H1 (cell line): ENCODE data around the gene TBP. TPM values are rescaled to one million over a fixed set of nuclear protein-coding genes. Genes with fewer than 3 reads are reported as not detected.

ENCODE experiments used
- ASH2L ChIP-seq: fragments of 200-600, 300-600 bp; sonication (generic); IDR thresholded peaks from one replicate; pipeline ENCODE4 v1.7.1; 2017; ENCODE audit warnings: low read length
- ATF3 ChIP-seq: IDR thresholded peaks from 2 replicates; pipeline ENCODE4 v1.6.1; 2011; ENCODE audit warnings: low read depth, mild to moderate bottlenecking, low read length; ENCODE audit not compliant: insufficient read depth
- CBX5 ChIP-seq: fragments of 300-800, 300-1000 bp; sonication (generic); IDR thresholded peaks from 2 replicates; pipeline ENCODE4 v1.7.1; 2016; ENCODE audit warnings: antibody characterized with exemption, low read length, low read depth
- CREB1 ChIP-seq: IDR thresholded peaks from 2 replicates; pipeline ENCODE4 v1.6.1; 2012; ENCODE audit warnings: inconsistent platforms
- CTCF ChIP-seq, 3 experiments: IDR thresholded peaks; 1 replicate in 2 of 3; 2 replicates in 1 of 3; pipeline versions ENCODE4 v1.5.1 to v1.6.1; 2011; ENCODE audit warnings: low read length in 3 of 3, mild to moderate bottlenecking in 3 of 3, inconsistent platforms in 2 of 3, low read depth in 1 of 3, moderate library complexity in 1 of 3; ENCODE audit not compliant: insufficient read depth in 1 of 3; ENCODE audit errors: control extremely low read depth in 1 of 3
- FOSL1 ChIP-seq: IDR thresholded peaks from 2 replicates; pipeline ENCODE4 v1.6.1; 2011; ENCODE audit warnings: mild to moderate bottlenecking, low read depth, low read length, moderate library complexity; ENCODE audit not compliant: insufficient read depth
- GTF2F1 ChIP-seq: IDR thresholded peaks from 2 replicates; pipeline ENCODE4 v1.6.1; 2012; ENCODE audit warnings: low read depth, low read length, improper control_type of control experiment, borderline replicate concordance
- HDAC6 ChIP-seq: IDR thresholded peaks from one replicate; pipeline ENCODE4 v1.7.1; 2012; ENCODE audit warnings: low read depth, mild to moderate bottlenecking, inconsistent platforms, low read length, moderate library complexity
- JUN ChIP-seq: IDR thresholded peaks from 2 replicates; pipeline ENCODE4 v1.6.1; 2011; ENCODE audit warnings: low read depth, mild to moderate bottlenecking, improper control_type of control experiment, low read length
- KDM4A ChIP-seq: IDR thresholded peaks from one replicate; pipeline ENCODE4 v1.7.1; 2012; ENCODE audit warnings: low read depth, mild to moderate bottlenecking, moderate library complexity, low read length, inconsistent platforms; ENCODE audit not compliant: severe bottlenecking
- NANOG ChIP-seq: IDR thresholded peaks from 2 replicates; pipeline ENCODE4 v1.6.1; 2011; ENCODE audit warnings: low read length, low read depth, mild to moderate bottlenecking, inconsistent platforms; ENCODE audit not compliant: insufficient read depth, poor library complexity, severe bottlenecking
- POLR2AphosphoS5 ChIP-seq: IDR thresholded peaks from 2 replicates; pipeline ENCODE4 v1.6.1; 2011; ENCODE audit warnings: low read depth, low read length
- RBBP5 ChIP-seq: IDR thresholded peaks from 2 replicates; pipeline ENCODE4 v1.7.1; 2012; ENCODE audit warnings: low read depth, mild to moderate bottlenecking, inconsistent platforms, low read length, moderate library complexity, borderline replicate concordance
- RFX5 ChIP-seq: IDR thresholded peaks from 2 replicates; pipeline ENCODE4 v1.6.1; 2011; ENCODE audit warnings: low read depth, low read length, improper control_type of control experiment, borderline replicate concordance
- SAP30 ChIP-seq: fragments of 300-600 bp; sonication (generic); IDR thresholded peaks from 2 replicates; pipeline ENCODE4 v1.7.1; 2012; ENCODE audit warnings: low read length, moderate library complexity, mild to moderate bottlenecking, inconsistent platforms; ENCODE audit not compliant: insufficient read depth, insufficient replicate concordance
- SP2 ChIP-seq: IDR thresholded peaks from 2 replicates; pipeline ENCODE4 v1.6.1; 2012; ENCODE audit warnings: mild to moderate bottlenecking, low read length, inconsistent platforms
- SRF ChIP-seq: IDR thresholded peaks from 2 replicates; pipeline ENCODE4 v1.6.1; 2011; ENCODE audit warnings: mild to moderate bottlenecking, low read depth, low read length, moderate library complexity
- TAF1 ChIP-seq: IDR thresholded peaks from 2 replicates; pipeline ENCODE4 v1.6.1; 2011; ENCODE audit warnings: mild to moderate bottlenecking, low read depth, low read length
- TAF7 ChIP-seq: optimal IDR thresholded peaks from 2 replicates; pipeline ENCODE3; 2011; ENCODE audit warnings: low read depth, mild to moderate bottlenecking, inconsistent platforms, low read length, moderate library complexity, borderline replicate concordance
- USF2 ChIP-seq: IDR thresholded peaks from 2 replicates; pipeline ENCODE4 v1.6.1; 2011; ENCODE audit warnings: low read length, improper control_type of control experiment
- polyA plus RNA-seq, 7 experiments: library from polyadenylated mRNA; depleted of rRNA in 3 of 7; stranded (reverse) in 5 of 7; unstranded in 2 of 7; fragments of >200 nt in 5 of 7; fragments of 200-250 nt in 2 of 7; gene quantifications; 1 replicate in 5 of 7; 2 replicates in 1 of 7; 4 replicates in 1 of 7; pipeline versions ENCODE4 v1.2.1 to v1.2.3, GENCODE V29; 2011 to 2013; ENCODE audit warnings: missing spikeins in 2 of 7, mixed read lengths in 2 of 7
- total RNA-seq: library from RNA; stranded (reverse); fragmentation: NEBNext Ultra II Directional; extraction: Animal tissue kit (Norgen Biotek cat#: 25700); gene quantifications from 2 replicates; pipeline ENCODE4 v1.2.1, GENCODE V29; 2021

TBP gene
- total and polyA plus RNA-seq, 2 of the 8 experiments (the other 6 are each of a cell fraction or from before 2014, with no cell fraction given): 17.2 to 20.9 TPM

GRCh38 chr6:170584181-170584953, 30.2 kb downstream of the TBP start, which contains the start of gene PDCD2 (continued):
- TF ChIP-seq HDAC6 (no peak), ASH2L (no peak), CTCF (IDR thresholded peaks at IDR 0.05; ENCODE audit: control extremely low read depth in 1 of 3, insufficient read depth in 1 of 3, low read depth in 1 of 3, low read length in 3 of 3) (peak in 1 of 3 experiments; percentile 3; a peak in 1 of 4 replicates), TAF1 (peak; percentile 80), USF2 (no peak), JUN (no peak), RBBP5 (peak; percentile 65), ATF3 (no peak), TAF7 (peak; percentile 17), RFX5 (no peak), POLR2AphosphoS5 (no peak), CREB1 (peak; percentile 69; the same call in 1 of the 2 replicates), NANOG (no peak), CBX5 (no peak), SP2 (no peak), SAP30 (peak; percentile 87), GTF2F1 (no peak), KDM4A (peak; percentile 35), SRF (no peak), FOSL1 (no peak)
